22Rv1 (cell line): ENCODE data around the gene RRAD.

Experiments used
- CTCF ChIP-seq: fragments of 450-650 bp; IDR thresholded peaks from 2 replicates; pipeline ENCODE4 v1.5.1; 2017; ENCODE audit warnings: mild to moderate bottlenecking
- ZFX ChIP-seq: fragments of 450-650 bp; IDR thresholded peaks from 2 replicates; pipeline ENCODE4 v1.6.1; 2017; ENCODE audit warnings: antibody characterized with exemption, borderline replicate concordance

GRCh38 chr16:66906916-66907836 is 18.2 kb downstream of the RRAD start:
- TF ChIP-seq CTCF (no peak), ZFX (no peak)
